Cerebellar cortex (tissue), 1 donor: ENCODE data around the gene SPO11.

ENCODE experiments used
- DNase-seq: peaks from one replicate; pipeline ENCODE4 v3.0.0-alpha.2; 2015; ENCODE audit warnings: low spot score

Gene SPO11

GRCh38 chr20:57391439-57392301, 62.1 kb downstream of the SPO11 start:
- DNase-seq, result no peak

DNA sequence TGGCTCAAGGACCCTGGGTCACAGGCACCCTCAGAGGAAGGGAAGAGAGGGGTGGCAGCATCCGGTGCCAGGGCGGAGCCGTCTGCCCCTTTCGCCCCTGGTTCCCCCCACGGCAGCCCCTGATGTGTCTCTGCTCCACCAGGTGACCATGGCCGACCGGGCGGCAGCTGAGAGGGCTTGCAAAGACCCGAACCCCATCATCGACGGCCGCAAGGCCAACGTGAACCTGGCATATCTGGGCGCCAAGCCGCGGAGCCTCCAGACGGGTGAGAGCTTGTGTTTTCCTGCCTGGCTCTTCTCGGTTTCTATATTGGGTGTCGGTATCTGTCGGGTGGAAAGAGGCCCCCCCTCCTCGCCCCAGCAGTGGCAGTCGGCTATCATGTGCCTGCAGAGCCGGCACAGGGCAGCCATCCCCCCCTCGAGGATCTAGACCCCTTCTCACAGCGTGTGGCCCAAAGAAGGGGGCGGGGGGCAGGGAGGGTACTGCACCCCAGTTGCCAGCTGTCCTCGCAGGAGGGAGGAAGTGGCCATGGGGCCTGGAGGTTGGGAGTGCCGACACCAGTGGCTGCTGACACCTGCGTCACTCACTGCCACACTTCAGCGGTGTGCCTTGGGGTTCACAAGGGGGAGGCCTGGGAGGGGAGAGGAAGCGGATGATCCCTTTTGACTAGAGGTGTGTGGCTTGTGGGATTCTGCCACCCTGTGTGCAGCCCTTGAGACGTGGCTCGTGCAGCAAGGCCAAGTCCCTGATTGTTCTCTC, 63.1 kb downstream of the SPO11 start:
- peak; percentile 56 for DNase-seq
